Measurements from ENCODE around the gene FCN1.

The FCN1 gene

DNA sequence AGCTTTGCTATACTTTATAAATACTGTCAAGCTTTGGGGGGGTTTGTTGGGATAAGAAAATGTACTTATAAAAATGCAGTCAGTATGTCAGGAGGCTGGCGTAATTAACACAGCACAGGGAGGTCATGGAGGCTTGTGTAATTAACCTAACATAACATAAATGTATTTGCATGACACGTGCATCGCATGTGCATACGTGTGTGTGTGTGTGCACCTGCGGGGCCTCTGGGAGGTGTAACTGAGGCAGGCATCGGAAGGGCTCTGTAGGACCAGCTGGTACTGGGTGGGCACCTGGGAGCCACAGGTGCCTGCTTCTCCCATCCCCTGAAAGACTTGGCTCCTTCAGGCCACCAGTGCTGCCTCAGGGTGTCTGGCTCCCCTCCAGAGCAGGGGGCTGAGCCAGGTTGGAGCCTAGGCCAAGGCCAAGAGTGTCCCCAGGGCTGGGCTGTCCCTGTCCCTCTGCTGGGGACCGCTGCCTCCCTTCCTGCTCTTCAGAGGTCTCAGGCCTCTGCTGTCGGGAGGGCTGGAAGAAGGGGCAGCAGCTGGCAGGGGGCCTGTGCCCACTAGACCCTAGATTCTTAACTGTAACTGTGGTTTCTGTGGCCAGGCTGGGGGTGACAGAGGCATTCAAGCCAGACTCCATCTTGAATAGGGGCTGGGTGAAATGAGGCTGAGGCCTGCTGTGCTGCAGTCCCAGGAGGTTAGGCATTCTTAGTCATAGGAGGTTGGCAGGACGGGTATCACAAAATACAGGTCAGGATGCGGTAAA lies 28.1 kb downstream of the FCN1 start:
- DNase-seq, result no peak

DNA sequence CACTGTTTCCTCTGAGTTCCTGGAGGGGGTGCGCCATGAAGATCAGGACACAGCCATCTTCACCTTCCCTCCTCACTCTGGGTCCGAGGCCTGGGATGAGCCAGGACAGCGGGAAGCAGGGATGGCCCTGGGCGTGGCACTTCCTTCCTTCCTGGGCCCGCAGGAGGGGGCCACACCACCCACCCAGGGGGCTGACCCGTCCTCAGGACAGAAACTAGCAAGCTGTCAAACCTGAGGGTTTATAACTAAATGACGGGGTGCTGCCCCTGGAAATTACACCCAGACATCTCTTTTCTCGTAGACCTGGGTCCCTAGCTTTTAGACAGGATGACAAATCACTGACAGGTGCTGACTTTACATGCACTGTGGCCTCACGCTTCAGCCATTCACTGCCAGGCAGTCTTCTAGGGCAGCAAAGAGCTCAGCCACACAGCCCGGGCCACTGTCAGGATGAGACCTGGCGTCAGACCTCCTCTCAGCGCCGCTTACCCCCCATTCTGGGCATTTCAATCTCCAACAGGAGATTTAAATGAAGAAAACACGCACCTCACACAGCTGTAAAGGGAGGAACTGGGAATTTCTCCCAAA lies 29.0 kb downstream of the FCN1 start:
- DNase-seq, result no peak

DNA sequence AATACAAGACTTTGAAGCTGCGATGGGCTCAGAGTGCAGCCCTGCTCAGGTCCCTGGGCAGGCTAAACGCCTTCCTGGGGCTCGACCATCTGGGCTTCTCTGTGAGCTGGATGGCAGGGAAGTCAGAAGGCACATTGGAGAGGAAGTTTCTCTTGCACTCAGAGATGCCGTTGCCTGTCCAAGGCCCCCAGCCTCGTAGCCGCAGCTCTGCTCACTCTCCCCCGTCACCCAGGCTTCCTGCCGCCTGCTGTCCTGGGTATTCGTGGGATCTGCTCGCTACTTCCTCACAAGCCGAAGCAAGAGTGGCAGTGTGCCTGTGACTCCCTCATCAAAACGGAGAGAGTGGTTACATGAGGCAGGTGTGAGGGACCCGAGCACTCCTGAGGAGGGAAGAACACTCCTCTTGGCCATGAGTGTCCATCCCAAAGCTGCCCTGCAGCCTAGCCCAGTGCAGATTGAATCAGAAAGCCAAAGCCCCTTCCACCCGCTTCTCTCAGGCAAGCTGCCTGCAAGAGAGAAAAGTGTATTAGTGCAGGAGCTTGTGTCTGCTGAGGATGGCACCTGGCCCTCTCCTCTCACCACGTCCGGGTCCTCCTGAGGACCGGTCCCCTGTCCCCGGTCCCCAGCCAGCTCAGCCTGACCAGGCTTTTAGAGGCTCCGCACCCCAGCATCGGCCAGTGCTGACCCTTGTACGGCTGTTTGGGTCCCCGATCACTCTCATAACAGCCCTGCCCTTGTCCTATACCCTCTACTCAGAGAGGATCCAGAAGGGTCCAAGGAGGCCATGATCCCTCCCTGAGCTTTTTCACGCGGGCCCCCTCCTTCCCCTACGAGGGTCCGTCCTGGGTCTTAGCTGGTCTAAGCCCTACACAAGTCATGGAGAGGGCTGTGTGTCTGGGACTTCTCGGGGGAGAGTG lies 29.8 kb downstream of the FCN1 start:
- DNase-seq, result no peak

DNA sequence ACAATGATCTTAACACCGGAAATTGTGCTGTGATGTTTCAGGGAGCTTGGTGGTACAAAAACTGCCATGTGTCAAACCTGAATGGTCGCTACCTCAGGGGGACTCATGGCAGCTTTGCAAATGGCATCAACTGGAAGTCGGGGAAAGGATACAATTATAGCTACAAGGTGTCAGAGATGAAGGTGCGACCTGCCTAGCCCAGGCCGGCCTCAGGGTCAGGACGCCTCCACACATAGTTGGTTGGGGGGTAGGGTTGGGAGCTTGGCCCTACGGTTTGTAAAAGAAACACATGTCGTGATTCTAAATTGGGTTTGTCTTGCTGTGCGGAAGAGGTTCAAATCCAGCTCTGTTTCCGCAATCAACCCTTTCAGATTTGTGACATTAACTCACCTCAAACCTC lies 30.5 kb downstream of the FCN1 start:
- DNase-seq, result no peak

DNA sequence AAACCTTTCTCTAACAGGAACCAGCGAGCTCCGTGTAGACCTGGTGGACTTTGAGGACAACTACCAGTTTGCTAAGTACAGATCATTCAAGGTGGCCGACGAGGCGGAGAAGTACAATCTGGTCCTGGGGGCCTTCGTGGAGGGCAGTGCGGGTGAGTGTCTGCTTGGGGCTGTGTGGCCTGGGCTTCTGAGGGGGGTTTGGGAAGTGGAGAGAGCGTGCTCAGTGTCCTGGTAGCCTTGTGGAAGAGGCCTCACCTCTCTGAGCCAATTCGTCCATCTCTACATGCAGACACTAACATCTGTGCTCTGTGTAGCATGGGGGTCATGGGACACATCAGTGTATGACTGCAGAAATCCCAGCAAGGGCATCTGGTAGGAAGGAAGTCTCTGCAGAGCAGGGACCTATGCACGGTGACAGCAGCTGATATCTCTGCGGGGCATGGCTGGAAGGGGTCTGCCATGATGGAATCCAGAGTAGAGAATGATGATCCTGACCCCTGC lies 31.2 kb downstream of the FCN1 start:
- no peak for DNase-seq

DNA sequence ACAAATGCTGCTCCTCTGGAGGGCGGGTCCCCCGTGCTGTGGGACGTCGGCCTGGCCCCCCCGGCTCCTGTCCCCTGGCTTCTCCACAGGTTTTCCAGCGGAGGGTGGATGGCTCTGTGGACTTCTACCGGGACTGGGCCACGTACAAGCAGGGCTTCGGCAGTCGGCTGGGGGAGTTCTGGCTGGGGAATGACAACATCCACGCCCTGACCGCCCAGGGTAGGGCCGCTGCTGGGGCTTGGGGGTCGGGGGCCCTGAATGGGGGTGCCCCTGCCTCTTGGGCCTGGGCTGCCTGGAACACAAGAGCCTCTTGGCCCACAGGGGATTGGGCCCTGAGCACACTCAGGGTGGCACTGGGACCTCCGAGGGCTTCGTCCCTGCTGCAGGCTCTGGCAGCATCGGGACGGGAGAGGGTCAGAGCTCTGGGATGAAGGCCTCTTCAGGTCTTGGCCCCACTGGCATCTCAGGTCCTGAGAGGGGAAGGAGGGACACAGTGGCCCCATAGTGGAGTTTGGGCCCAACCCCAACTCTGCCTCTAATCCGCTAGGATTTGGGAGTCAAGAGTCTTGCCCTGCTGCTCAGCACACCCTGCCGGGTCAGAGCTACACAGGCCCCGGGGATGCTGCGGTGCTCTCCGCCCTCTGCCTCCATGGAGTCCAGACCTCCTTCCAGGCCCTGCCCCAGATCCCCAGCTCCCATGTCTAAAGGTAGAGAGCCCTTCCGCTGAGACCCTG lies 31.9 kb downstream of the FCN1 start:
- DNase-seq, result no peak

DNA sequence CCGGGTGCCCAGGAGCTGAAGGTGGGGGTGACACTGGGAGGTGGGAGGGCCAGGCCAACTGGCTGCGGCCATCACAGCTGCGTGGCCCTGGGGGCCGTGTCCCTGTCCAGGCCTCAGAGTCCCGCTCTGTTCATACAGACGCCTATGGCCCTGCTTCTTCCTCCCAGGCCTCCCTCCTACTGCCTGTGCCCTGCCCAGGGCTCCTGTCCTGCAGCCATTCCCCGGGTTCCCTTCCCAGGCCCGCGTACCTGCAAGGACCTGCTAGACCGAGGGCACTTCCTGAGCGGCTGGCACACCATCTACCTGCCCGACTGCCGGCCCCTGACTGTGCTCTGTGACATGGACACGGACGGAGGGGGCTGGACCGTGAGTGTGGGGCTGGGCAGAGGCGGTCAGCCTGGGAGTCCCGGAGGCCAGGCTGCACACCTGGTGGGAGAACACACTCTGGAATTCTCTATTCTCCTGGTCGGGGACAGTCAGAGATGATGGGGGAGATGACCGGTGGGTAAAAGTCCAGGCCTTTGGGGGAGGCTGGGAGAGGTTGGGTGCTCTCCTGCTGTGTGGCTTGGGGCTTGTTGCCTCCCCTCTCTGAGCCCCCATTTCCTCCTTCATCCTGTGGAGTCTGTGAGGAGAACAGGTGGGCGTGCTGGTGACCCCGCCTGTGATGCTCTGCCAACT lies 32.6 kb downstream of the FCN1 start:
- DNase-seq, result no peak

DNA sequence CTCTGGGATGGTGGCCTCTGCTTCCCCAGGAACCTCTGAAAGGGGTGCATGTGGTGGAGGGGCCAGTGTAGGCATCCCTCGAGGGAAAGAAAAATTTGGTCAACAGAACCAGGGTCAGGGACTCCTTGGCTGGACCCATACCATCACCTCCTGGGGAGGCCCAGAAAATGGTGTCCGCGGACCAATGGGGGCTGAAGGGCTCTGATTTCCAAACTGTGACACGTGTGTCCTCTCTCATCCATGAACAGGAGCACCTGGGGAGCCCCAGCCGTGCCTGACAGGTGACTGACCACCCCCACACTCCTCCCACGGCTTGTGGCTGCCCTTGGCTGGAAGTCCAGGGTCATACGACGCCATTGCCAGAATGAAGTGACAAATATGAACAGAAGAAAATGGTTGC lies 33.2 kb downstream of the FCN1 start:
- DNase-seq, result no peak

DNA sequence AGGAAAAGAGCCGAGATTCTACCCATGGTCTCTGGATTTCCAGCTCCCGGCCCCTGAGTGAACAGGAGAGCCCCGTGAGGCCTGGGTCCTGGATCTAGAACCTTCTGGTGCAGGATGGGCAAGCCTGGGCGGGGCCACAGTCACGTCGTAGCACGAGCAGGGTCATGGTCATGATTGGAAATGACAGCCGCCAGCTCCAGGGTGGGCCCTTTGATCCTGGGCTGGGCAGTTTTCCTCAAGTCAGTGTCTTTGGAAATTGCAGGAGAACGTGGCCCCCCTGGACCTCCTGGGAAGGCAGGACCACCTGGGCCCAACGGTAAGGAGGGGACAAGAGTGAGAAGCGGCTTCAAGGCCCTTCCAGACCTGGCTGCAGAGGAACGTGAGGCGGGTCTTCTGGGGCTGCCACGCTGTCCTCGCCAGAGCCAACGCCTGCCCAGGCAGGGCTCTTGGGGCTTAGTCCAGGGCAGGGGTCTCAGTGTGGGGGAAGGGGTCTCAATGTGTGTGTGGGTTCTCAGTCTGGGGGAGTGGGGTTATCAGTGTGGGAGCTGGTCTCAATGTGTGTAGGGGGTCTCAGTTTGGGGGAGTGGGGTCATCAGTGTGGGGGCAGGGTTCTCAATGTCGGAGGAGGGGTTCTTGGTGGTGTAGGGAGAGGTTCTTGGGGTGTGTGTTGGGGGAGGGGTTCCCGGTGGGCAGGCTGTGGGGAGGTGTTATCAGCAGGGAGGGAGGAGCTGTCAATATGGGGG lies 34.5 kb downstream of the FCN1 start:
- no peak for DNase-seq

DNA sequence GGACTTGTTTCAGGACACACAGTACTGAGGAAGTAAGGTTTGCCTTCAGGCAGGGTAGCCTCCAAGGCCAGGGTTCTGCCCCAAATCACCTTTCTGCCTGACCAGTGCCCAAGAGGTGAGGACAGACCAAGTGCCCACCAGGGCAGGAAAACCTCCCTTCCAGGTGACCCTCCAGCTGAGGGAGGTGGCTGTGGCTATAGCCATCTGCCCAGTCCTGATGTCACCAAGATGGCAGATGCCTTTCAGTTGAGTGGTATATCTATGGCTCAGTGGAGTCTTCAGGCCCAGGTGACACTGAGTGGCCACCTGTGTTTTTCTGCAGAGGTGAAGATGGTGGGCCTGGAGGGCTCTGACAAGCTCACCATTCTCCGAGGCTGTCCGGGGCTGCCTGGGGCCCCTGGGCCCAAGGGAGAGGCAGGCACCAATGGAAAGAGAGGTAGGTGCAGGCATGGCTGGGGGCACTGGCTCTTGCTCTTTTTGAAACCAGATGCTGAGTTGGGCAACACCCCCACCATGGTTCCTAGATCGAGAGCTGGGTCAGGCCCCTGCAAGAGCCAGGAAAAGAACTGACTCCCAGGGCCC lies 35.4 kb downstream of the FCN1 start:
- DNase-seq, result no peak

DNA sequence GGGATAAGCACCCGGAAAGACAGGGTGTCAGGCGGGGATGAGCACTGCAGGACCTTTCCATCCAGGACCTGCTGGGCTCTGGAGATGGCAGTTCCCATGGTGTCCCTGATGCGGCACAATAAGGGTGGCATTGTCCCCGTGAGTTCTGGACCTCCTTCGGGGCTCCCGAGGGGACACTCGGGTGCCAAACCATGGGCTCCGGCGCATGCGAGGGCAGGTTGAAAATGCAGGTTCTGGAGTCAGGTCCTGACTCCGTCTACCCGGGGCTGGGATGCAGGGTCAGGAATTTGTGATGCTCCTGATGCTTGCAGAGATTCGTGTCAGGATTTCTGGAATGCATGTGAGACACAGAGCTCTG lies 36.4 kb downstream of the FCN1 start:
- DNase-seq, result no peak

DNA sequence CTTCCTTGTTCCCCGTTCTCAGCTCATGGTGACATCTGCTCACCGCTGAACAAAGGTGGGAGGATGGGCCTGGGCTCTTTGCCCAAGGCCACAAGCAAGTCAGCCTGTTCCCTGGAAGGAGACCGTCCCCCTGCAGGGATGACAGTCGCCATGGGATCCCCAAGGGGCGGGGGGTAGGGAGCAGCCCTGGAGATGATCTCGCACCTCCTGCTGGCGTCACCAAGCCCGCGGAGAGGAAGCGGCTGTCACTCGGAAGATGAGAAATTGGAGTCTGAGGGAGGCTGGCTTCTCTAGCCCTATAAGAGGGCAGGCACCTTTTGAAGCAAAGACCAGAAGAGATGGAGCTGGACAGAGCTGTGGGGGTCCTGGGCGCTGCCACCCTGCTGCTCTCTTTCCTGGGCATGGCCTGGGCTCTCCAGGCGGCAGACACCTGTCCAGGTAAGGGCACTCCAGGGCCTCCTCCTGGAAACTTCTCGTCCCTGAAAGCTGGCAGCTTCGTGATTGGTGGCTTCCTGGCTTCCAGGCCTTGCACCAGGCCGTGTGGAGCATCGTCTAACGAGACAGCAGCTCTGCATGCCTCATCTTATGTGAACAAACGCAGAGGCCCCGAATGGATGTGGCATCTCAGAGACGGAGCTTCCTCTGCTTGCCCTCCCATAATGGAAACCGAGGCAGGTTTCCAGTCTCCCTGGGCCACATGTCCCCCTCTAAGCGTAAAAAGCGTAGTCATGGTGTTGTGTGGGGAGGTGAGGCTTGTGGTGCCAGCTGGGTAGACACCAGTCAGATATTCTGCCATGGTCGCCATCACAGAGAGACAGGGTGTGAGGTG lies 37.0 kb downstream of the FCN1 start, which contains the start of gene FCN2:
Gene FCN2 (plus strand): TSS at position 327 of the 829 bp plus-strand sequence. CDS start 12 bp downstream, at position 339.
- no peak for DNase-seq

DNA sequence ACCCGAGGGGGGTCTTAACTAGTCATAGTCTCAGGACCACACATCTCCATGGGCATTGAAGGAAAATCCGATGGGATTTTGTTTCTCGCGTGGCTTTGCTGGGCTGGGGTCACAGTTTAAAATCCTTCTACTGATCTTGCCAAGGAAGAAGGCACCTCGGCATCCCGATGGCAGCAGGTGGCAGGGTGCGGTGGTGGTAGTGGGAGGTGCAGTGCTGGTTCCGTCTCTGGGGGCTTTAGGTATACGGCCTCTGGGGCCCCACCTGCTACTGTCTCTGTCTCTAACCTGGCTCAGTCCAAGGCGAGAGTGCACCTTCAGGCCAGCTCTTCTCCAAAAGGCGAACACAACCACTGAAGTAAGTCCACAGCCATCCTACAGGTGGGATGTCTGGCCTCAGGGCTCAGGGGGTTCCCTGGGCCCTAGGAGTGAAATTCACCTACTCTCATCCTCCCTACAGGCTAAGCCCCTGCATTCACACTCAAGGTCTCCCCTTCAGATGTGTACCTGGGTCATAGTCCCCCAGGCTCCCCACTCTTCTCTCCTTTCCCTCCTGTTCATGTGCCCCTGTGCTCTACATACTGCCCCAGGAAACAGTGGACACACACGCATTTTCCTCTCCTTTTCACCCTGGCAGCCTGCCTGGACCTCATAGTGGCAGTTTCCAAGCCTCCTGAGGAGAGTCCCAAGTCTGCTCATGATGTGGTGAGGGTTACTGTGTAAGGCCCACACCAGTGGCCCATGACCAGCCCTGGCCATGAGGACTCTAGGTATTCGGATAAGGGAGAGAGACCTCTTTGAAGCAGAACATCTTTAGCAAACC lies 37.8 kb downstream of the FCN1 start:
- DNase-seq, result no peak

DNA sequence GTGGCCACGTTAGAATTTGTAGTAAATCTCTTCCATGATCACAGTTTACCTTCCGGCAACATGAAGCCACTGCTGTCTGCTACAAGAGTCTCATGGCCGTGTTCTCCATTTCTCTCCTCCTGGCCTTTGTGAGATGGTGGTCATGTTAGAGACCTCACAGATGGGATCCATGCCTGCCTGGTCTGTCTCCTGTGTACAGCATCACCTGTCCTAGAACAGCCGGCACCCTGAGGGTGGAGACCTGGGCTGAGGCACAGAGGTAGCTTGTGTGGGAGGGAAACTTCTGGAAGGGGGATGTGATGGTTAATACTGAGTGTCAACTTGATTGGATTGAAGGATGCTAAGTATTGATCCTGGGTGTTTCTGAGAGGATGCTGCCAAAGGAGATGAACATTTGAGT lies 40.2 kb downstream of the FCN1 start:
- DNase-seq, result no peak

DNA sequence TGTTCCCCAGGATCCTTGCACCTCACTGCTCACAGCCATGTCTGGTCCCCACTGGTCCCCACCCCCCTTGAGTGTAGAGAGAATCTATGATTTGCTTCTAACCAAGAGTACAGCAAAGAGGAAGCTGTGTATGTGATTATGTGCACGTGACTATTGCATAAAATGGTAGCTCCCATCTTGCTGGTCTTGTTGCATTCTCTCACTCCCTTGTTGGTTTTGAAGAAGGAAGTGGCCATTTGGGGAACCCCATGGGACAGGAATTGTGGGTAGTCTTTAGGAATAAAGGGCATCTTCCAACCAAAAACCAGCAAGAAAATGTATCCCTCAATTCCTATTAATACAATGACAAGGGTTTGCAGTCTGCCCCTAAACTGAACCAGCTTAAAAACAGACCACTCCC lies 42.3 kb downstream of the FCN1 start:
- no peak for DNase-seq

DNA sequence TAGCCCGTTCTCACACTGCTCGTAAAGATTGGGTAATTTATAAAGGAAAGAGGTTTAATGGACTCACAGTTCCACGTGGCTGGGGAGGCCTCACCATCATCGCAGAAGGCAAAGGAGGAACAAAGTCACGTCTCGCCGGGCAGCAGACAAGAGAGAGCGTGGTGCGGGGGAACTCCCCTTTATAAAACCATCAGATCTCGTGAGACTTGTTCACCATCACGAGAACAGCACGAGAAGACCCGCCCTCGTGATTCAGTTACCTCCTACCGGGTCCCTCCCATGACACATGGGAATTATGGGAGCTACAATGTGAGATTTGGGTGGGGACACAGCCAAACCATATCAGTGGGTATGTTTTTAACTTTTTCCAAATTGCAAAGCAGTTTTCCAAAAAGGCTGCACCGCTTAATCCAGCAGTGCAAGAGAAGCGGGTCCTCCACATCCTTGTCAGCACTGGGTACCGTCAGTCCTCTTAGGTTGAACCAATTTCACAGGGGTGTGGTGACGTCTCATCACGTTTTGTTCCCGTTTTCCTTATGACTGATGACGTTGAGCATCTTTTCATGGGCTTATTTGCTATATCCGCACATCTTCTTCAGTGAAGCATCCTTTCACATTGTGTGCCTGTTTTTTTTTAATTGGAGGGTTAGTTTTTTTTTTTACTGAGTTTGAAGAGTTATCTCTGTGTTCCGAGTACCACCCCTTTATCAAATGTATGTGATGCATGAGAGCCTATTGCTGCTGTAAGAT lies 45.1 kb downstream of the FCN1 start:
- no peak for DNase-seq

DNA sequence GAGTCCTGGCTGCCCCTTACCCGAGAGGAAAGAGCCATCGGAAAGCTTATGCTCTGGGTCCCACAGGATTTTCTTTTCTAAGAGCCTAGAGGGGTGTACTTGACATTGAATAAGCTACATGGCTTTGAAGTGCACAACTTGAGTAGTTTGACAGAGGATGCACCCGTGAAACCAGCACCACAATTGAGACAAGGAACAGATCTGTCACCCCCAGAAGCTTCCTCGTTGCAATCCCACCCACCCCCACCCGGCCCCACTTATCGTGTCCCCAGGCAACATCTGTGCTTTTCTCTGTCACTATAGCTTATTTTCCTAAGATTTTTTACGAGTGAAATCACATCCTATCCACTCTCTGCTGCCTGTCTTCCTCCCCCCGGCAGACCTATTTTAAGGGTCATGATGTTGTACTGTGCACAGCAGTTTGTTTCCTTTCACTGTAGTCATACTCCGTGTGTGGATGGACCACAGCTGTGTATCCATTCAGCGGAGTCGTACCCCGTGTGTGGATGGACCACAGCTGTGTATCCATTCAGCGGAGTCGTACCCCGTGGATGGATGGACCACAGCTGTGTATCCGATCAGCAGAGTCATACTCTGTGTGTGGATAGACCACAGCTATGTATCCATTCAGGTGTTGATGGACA lies 45.9 kb downstream of the FCN1 start:
- no peak for DNase-seq

Measured in HCEC 1CT (cell line).